Loucy (cell line): ENCODE data around the gene CEP104.

Source experiments
- CTCF ChIP-seq: fragments of 200-600 bp; sonication (generic); conservative IDR thresholded peaks from 2 replicates; pipeline ENCODE4 v1.5.1; 2014; ENCODE audit warnings: mild to moderate bottlenecking, antibody characterized with exemption, low read length
- EZH2phosphoT487 ChIP-seq: fragments of 200-600 bp; IDR thresholded peaks from 2 replicates; pipeline ENCODE4 v1.6.1; 2018; ENCODE audit warnings: antibody characterized with exemption, mild to moderate bottlenecking, moderate library complexity, borderline replicate concordance

DNA sequence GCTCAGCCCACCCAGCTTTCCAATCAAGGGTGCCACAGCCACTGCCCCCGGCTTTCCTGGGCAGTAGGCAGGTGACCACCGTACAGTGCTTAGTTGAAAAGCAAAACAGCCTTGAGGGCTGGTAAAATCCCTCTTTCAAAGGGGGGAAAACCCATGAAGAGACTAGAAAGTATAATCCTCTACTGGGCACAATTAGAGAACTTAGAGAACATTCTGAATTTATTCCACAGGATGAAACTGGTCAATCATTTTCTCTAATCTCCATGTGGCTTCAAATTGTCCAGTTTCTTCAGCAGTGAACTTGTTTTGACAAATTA lies 45.5 kb downstream of the CEP104 start:
- TF ChIP-seq CTCF: no peak
- TF ChIP-seq EZH2phosphoT487: no peak
